ENCODE data around the gene PPFIA2.

Gene PPFIA2

DNA sequence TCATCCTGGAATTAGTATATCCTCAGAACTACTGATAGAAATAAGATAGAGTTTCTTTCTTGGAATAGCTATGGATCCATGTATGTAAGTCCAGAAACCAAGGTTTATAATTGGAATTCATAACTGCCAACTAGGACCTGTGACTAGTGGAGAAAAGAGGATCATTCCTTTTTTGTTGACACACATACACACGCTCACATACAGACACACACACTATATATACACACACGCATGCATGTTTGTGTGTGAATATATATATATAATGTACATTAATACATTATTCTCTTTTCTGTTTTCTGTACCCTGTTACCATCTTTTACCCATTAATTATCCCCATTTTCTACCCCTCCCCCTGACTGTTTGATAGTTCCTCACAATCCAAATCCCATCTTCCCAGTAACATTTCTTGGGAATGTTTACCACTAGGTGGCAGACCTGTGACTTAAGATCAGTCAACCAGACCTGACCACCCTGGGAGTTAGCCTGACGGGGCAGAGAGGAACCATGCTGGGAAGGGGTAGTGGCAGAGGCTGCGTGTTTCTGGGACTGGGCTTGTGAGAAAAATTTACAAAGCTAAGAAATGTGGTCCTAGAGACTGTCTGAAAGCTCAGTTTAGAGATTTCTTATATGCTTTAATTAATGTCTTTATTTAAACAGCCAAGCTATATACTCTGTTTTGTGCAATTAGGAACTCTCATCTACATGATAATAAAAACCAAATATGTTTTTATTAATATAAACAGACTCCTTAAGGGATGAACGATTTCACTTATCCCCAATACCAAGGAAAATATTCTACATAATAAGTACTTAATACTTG is 308.0 kb downstream of the PPFIA2 start:
- DNase-seq (ENCODE audit: low read depth): peak; percentile 38

DNA sequence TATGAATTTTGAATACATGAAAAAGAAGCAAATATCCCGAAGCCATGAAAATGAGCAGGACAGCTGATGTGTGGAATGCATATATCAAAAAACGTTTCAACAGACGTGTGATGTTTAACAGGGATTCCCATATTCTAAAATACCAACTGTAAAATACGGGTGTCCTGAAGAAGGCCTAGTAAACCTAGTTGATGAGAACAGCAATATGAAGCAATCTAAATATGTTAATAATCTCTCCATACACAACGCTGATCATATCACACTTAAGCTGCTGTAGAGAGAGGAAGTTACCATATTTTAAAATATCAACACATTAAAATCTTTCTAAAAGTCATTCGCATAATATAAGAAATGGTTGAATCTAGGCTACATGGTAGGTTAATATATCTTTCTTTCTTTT is 317.5 kb downstream of the PPFIA2 start:
- DNase-seq (ENCODE audit: low read depth): no peak

DNA sequence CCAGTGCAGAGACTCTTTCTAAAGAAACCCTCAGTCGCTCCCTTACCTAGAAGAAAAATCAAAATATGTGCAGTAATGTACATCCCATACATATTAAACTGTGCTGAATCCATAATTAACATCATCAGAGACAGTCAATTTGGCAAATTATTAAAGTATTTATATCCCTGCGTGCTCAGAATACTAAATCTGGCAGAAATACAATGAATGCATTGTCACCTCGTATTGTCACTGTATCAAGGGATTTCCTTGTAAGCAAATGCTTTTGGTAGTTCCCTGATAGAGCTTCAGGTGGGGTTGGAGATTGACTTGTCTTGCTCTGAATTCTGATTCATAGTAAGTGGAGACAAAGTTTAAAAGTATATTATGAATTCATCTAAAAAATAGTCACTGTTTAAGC is 319.1 kb downstream of the PPFIA2 start:
- no peak for DNase-seq (ENCODE audit: low read depth)

DNA sequence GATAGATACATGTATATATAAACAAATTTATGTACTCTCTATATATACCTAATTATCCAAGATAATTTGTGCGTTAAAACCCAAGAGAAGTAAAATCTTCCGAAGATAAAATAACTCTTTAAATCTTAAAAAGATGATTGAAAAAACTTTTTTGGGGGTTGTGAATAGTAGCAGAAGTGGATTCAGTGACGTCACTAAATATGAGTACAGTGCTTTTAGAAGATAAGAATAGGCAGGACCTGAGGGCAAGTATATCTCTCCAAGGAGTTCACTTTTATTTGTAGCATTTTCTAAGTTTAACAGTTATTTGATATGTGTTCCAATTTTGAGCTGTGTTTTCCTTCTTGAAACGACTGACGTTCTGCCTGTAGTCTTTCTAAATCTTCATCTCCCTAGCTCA is 319.8 kb downstream of the PPFIA2 start:
- no peak for DNase-seq (ENCODE audit: low read depth)

DNA sequence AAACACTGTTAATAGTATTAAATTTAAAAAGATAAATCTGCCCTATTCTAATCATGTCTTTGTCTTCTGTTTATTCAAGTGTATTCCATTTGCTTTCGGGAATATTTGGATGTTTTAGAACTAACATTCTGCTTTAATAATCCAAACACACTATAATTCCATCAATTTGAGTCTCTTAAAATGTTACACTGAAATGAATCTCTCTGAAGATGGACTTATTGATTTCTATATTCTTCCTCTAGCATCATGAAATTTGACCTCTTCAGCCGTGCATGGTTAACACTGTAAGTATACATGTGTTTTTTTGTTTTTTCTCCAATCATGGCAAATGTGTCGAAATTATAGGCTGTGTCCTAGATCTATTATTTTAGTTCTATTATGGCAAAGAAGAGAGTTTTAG is 342.1 kb downstream of the PPFIA2 start:
- DNase-seq (ENCODE audit: low read depth): no peak

DNA sequence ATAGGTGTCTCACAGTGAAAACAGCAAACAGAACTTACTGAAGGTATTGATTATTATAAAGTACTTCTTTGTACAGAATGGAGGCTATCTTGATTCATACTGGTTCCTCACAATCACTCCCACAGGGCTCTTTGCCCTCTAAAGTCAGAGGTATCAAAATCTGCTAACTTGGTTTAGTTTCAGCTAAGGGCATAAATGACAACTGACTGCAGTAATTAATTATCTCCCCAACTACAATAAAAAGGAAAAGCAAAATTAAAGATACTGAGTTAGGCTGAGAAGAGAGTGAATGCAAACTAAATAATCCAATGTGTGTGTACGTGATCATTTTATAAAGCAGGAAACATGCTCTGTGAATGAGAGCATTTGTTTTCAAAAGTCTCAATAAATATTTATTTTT is 342.6 kb downstream of the PPFIA2 start:
- no peak for DNase-seq (ENCODE audit: low read depth)

DNA sequence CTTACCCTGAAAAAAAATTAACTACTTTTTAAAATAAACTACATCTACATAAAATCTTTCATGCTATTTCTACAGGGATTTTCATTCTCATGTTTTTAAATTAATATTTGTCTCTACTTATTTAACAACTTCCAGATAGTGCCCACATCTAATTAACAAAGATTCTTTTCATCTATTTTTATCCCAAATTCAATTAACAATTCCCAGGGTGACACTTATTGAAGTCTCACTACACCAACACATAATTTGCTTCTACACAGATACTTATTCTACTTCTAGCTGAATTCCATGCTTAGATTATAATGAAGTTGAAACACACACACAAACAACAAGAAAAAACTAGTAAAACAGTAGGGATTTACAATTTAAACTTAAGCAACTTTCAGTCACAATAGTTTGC is 344.7 kb downstream of the PPFIA2 start:
- DNase-seq (ENCODE audit: low read depth): no peak

DNA sequence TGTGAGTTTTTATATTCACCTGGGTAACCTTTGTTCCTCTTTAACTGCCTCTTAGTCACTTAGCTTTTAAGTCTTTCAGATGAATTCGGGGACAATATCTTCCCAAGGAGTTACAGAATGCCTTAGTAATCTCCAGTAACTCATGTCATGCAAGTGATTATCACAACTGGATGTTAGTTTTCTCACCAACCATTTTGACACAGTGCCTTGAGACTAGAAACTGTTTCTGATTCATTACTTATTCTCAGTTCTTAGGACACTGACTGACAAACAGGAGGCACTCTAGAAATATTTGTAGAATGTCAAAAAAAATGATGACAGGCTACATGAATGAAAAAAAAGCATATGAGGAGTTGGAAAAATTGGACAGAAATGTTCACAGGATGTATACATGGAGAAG is 346.2 kb downstream of the PPFIA2 start:
- no peak for DNase-seq (ENCODE audit: low read depth)

DNA sequence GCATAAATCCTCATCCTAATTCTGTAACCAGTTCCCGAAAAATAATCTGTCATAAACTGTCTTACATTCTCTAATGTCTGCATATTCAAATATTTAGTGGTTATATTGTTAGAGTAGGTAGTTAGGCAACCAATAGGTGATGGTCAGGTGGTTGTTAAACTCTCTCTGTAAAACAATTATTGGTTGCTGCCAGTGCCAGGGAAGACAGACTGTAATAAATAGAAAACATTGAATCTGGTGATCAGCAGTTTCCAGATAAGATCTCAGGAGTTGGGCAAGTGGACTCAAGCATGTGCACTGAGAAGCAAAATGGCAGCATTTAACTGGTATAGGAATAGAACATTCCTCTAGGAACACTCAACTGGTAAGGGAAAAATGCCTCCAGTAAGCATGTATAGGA is 355.8 kb downstream of the PPFIA2 start:
- DNase-seq (ENCODE audit: low read depth): no peak

DNA sequence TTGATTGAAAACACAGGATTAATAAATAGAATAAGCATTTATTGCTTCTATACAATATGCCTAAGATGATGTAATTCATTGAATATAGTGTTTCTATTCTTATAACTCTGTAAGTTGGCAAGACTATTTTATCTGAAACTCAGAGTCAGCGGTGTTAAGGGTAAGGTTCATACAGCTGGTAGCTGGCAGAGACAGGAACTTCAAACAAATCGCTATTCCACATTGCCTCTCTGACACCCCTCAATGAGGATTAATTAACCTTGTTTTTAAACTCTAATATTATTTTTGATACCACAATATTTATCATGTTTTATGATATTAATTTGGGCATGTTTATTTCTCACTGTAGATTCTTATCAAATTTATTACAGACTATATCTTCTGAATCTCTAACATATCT is 357.9 kb downstream of the PPFIA2 start:
- no peak for DNase-seq (ENCODE audit: low read depth)

DNA sequence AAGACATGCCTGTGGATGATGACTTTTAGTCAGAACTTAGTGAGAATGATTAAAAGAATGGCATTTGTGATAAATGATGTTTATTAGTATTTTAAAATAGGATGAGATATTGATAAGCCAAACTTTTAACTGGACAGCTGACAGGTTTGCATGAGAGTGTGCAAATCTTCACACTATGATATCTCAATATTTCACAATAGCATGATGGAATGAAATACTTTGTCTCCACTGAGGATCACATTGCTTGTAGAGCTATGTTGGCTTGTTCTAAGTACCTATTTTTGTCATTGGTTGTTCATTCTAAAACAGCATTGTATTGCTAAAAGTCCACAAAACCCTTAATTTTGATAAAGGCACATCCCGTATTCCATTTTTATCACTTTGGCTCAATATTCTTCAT is 359.1 kb downstream of the PPFIA2 start:
- DNase-seq (ENCODE audit: low read depth): no peak

DNA sequence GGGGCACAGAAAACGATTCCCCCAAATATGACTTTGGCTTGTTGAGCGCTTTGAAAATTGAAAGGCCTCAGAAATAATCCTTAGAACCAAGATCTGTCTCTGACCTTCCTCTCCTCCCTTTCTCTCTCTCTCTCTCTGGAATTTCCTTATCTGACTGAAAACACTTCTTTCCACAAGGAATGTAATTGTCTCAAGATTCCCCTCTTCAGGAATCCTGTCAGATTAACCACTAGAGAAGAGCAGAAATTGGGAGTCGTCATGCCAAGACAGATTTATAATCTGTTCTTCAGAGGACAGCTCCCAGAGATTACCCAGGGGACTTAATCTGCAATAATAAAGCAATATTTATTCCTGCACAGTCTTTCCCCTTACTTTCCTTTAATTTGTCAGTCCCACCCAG is 363.7 kb downstream of the PPFIA2 start:
- DNase-seq (ENCODE audit: low read depth): no peak

DNA sequence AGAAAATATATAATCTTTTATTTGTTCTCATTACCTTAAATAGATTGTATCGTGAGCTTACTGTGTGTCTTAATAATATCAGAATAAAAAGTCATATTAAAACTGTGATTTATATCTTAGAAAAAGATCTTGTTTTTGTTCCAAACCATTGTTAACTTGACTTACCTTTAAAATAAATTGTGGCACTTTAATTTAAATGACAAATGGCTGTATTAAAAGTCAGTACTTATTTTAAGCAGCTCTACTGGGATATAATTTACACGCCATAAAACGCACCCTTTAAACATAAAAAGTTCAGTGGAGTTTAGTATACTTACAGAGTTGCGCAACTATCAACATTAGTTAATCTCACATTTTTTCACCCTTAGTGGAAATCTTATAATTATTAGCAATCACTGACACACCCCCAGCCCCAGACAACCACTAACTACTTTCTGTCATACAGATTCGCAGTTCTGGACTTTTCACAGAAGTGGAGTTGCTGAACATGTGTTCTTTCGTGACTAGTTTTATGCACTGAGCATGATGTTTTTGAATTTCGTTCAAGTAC is 369.5 kb downstream of the PPFIA2 start:
- DNase-seq (ENCODE audit: low read depth): no peak

DNA sequence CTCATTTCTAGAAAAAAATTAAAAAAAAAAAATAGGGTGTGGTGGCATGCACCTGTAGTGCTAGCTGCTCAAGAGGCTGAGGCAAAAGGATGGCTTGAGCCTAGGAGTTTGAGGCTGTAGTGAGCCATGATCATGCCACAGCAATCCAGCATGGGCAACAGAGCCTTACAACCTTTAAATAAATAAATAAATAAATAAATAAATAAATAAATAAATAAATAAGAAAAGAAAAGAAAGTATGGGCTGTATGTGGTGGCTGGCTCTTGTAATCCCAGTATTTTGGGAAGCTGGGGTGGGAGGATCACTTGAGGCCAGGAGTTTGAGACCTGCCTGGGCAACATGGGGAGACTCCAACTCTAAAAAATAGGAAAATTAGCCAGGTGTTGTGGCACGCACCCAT is 373.0 kb downstream of the PPFIA2 start:
- DNase-seq (ENCODE audit: low read depth): no peak

DNA sequence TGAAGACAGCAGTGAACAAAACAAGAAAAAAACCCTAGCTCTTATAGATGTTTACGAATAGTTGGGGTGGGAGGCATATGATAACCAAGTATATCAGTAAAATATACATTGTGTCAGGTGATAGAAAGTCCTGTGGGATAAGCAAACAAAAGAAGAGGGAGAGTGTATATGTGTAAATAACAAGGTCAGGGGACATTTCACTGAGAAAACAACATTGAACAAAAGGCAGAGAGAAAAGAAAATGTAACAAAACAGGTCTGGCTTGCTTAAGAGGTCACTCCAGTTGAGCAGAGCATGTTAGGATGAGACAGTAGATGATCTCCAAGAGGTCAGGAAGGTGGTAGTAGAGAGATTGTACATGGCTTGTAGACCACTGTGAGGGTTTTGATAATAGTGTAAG is 377.2 kb downstream of the PPFIA2 start:
- no peak for DNase-seq (ENCODE audit: low read depth)

DNA sequence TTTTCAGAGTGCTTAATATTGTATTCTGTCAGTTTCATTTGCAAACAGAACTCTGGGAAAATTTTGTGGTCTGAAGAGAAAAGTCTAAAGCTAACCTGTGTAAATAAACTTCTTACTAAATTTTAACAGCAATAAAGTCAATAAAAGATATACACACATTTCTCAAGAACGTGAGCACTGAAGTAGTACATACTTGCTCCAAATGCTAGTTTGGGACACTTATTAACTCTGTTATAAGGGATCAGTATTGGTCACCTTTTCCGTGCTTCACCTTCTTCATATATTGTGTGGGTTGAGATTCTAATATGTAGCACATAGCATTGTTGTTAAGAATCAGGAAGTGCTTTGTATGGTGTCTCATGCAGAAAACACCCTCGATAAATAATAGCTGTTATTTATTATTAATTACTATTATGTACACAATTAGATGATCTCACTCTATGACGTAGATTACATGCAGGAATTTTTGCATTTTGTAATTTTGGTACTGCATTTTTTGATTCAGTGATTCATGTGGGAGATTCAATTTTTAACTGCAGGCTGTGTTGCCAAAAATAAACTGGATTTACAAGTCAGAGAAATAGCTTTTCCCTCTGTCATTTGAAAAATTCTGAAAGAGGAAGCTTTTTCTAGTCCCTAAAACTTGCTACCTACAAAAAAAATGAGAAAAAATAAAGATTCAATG is 380.4 kb downstream of the PPFIA2 start:
- DNase-seq (ENCODE audit: low read depth): no peak

DNA sequence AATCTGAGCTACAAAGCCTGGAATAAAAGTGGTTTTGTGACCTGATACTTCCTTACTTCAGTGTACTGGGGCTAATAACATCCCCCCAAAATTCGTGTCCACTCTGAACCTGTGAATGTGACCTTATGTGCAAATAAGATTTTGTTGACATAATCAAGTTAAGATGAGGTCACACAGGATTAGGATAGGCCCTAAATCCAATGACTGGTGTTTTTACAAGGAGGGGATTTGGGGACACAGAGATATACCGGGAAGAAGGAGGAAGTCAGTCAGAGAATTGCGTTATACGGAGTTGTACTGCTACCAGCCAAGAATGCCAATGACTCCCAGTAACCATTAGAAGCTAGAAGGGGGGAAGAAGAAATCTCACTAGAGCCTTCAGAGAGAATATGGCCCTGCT is 381.4 kb downstream of the PPFIA2 start:
- no peak for DNase-seq (ENCODE audit: low read depth)

DNA sequence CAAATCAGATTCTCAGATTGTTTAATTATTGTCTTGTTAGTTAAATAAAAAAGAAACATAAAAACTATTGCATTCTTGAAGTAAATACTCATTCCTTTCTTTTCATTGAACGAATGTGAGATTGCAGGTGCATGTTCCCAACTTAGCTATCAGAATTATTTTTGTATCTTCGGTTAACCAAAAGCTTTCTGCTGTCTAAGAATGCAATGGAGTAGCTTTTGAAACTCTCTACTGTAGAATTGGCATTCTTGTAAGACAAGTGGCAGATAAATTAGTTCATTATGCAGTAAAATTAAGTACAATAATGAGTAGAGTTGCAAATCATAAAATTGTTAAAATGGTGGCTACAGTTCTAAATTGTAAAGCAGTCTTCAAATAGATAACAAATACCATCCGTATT is 383.2 kb downstream of the PPFIA2 start:
- DNase-seq (ENCODE audit: low read depth): no peak

DNA sequence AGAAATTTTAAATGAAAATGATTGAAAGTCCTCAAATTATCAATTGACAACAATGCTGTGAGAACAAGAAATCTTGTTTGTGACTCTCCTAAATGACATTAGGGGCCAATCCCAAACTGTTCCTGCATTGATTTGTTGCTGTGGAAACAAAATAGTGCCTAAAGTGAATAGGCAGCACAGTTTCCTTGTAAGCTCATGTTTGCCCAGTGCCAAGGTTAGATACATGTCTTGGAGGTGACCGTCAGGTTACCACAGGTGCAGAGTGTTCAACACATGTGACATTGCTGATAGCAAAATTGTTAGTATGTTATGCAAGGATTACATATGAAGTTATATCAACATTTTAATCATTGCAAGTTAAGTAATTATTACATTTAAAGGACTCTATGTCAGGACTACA is 388.7 kb downstream of the PPFIA2 start:
- no peak for DNase-seq (ENCODE audit: low read depth)

DNA sequence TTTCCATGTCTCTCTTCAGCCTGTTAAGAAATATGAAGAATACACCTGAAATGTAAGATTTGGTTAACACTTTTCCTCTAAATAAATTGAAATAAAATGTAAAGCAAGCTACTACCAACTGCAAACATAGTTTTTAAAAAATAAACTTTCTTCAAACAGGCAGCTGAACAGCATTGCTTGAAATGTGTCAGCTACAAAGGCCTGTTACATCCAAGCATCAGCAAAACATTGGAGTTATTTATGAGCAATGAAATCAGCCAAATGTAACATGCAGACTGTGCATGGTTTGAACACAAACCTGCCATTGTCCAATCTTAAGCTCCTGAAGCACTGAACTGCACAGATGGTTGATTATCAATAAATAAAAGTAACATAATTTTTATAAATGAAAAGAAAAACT is 390.0 kb downstream of the PPFIA2 start:
- no peak for DNase-seq (ENCODE audit: low read depth)

DNA sequence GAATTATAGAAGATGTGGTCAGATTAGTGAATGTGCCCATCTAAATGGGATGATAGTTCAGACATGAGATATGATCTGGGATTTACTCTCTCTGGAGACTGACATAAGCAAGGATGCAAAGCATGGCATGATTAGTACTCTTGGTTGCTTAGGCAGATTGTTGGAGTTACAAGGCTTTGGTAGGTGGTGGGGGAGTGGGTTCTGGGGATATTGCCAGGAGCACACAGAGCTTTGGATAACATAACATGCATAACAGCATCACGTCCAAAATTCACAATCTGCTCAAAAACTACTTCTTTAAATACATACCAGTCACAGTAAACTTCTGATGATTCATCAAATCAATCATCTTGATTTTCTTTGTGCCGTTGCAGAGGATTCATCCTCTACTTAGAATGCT is 393.9 kb downstream of the PPFIA2 start:
- DNase-seq (ENCODE audit: low read depth): no peak

DNA sequence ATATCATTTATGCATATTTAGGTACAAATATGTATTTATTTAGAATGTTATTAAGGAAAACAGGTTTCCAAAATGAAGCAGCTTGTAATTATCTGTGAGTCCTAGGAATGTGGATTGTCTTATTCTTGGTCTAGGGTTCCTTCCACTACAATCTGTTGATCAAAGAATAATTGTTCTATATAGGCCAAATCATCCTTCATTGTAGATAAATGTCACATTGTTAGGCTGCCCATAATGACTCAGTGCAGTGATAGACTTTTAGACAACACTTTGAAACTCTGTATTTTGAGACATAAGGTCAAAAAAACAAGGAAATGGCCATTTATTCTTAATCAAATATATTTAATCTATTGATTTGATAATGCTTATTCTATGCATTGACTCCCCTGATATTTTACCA is 398.2 kb downstream of the PPFIA2 start:
- no peak for DNase-seq (ENCODE audit: low read depth)

DNA sequence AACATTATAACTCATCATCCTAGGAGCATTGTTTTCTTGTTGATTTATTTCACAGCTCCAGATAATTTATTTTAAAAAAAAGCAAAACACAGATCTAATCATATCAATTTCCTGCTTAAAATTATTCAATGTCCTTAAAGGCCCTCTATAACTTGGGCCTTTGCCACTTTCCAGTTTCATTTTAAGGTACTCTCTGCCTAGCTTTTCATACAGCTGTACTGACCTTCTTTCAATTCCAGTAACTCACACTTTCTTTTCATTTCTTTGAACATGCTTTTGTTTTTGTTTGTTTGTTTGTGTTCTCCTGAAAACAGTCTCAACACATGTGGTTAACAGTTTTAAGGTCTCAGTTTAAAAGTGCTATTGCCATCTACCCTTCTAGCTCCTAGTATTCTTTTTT is 399.4 kb downstream of the PPFIA2 start:
- no peak for DNase-seq (ENCODE audit: low read depth)
